ENCODE measurements around the gene RANBP3L. TPM values are rescaled to one million over a fixed set of nuclear protein-coding genes. Genes with fewer than 3 reads are reported as not detected.

The RANBP3L gene
- total and polyA plus RNA-seq, 10 of the 15 experiments (the other 5 are each of a cell fraction or from before 2014, with no cell fraction given): 0.02 to 0.29 (median 0.06) TPM; not detected in 4

DNA sequence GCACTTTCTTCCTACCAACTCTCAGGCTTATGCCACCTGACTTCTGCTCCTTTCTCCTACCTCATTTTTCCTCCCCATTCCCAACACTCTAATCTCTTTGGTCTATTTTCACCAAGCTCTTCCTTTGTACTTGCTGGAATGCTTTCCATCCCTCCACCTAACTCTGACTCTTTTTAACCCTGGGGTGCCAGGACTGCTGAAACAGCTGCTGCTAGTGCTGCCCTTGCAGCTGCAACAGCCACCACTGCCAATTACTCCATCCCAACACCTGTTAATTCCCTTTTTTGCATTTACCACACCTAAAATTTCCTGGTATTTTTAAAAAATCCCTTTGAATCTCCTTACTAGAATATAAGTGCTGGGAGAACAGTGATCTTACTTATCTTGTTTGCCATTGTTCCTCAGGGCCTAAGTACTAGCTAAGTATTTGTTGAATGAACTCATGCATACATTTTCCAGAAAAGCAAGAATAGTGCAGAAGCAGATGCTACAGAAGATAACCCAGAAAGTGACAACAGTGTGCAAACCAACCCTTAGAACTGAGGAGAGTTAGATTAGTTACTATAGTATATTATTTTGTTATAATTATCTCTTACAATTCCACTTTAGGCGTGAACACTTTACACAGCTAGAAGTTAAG is 71.4 kb downstream of the RANBP3L start:
- FAIRE-seq: no peak
- CTCF ChIA-PET: interaction anchor here (0.7 to 1.7 kb wide), 8 partner anchors 8 to 43 kb away, joined by 3 to 4 read pairs (median 3); partner anchors contain the start of gene NADK2
- POLR2A ChIA-PET: no interaction called here

More for the DNA sequence above, 71.4 kb downstream of the RANBP3L start:
- Histone ChIP-seq H3K9ac (ENCODE audit: control insufficient read depth, insufficient read depth, low read length) (no peak overlapping the region), H3K36me3 (ENCODE audit: control insufficient read depth in 2 of 2, insufficient read depth in 2 of 2, low read length in 1 of 2) (no peaks in the 10 kb centered on the region), H3K4me3 (no peak overlapping the region), H2AFZ (ENCODE audit: control insufficient read depth, low read depth, low read length) (no peak overlapping the region), H3K79me2 (ENCODE audit: control insufficient read depth, insufficient read depth, low read length) (no peaks in the 10 kb centered on the region), H3K27me3 (replicated peaks in 1 of 2; ENCODE audit: control insufficient read depth in 2 of 2, insufficient read depth in 2 of 2, low read length in 1 of 2) (no peaks in the 10 kb centered on the region), H4K20me1 (ENCODE audit: control insufficient read depth, insufficient read depth) (no peaks in the 10 kb centered on the region), H3K9me3 (replicated peaks; ENCODE audit: control insufficient read depth, insufficient read depth, low read length) (no peaks in the 10 kb centered on the region), H3K4me2 (ENCODE audit: control insufficient read depth, insufficient read depth) (no peak overlapping the region), H3K4me1 (ENCODE audit: control insufficient read depth, insufficient read depth, low read length) (no peaks in the 10 kb centered on the region), H3K27ac (ENCODE audit: control insufficient read depth, insufficient read depth) (no peak overlapping the region)
- BruUV-seq (replicated peaks): no TSS peak
- DNase-seq (ENCODE audit: low read depth, low spot score) (no peak), ATAC-seq (no peak)
- WGBS (ENCODE audit: insufficient coverage, insufficient replicate concordance, low lambda C conversion rate, missing lambda C conversion rate): 100% methylated on average over 1 of the region's 1 CpG
- RAD21 ChIA-PET (ENCODE audit: unreplicated experiment): no interaction called here
- SMC1A ChIA-PET (ENCODE audit: uncharacterized antibody, unreplicated experiment): interaction anchor here (1.2 to 1.4 kb wide), 4 partner anchors 11 to 79 kb away, joined by 3 read pairs; partner anchors contain the start of genes LMBRD2 and SKP2
- intact Hi-C loops (cut with micrococcal nuclease; ENCODE audit: unreplicated experiment) (no loop called here), in situ Hi-C loops (cut with MboI) (no loop called here)
- TF ChIP-seq MYB (IDR thresholded peaks at IDR 0.05; ENCODE audit: borderline replicate concordance, low read depth, low read length) (no peak), YBX1 (IDR thresholded peaks at IDR 0.05) (no peak), ZNF274 (IDR thresholded peaks at IDR 0.05; ENCODE audit: insufficient read depth, insufficient read length) (no peak), BACH1 (IDR thresholded peaks at IDR 0.05; ENCODE audit: borderline replicate concordance) (no peak), FOS (IDR thresholded peaks at IDR 0.05; ENCODE audit: borderline replicate concordance, extremely low read depth, insufficient read length) (no peak), RAD51 (IDR thresholded peaks at IDR 0.05) (no peak), SKIL (IDR thresholded peaks at IDR 0.05; ENCODE audit: low read depth, poor library complexity, severe bottlenecking) (no peak), TCF7 (IDR thresholded peaks at IDR 0.05; ENCODE audit: borderline replicate concordance) (no peak)
- TF ChIP-seq, protein P1, sequence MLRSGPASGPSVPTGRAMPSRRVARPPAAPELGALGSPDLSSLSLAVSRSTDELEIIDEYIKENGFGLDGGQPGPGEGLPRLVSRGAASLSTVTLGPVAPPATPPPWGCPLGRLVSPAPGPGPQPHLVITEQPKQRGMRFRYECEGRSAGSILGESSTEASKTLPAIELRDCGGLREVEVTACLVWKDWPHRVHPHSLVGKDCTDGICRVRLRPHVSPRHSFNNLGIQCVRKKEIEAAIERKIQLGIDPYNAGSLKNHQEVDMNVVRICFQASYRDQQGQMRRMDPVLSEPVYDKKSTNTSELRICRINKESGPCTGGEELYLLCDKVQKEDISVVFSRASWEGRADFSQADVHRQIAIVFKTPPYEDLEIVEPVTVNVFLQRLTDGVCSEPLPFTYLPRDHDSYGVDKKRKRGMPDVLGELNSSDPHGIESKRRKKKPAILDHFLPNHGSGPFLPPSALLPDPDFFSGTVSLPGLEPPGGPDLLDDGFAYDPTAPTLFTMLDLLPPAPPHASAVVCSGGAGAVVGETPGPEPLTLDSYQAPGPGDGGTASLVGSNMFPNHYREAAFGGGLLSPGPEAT (IDR thresholded peaks at IDR 0.05; ENCODE audit: low read depth): no peak
- TF ChIP-seq, protein P2, sequence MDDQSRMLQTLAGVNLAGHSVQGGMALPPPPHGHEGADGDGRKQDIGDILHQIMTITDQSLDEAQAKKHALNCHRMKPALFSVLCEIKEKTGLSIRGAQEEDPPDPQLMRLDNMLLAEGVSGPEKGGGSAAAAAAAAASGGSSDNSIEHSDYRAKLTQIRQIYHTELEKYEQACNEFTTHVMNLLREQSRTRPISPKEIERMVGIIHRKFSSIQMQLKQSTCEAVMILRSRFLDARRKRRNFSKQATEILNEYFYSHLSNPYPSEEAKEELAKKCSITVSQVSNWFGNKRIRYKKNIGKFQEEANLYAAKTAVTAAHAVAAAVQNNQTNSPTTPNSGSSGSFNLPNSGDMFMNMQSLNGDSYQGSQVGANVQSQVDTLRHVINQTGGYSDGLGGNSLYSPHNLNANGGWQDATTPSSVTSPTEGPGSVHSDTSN (IDR thresholded peaks at IDR 0.05; ENCODE audit: insufficient replicate concordance, low read depth, low read length): no peak
